ENCODE measurements around the gene BEAN1. TPM values are rescaled to one million over a fixed set of nuclear protein-coding genes. Genes with fewer than 3 reads are reported as not detected.

BEAN1 gene
- total and polyA plus RNA-seq, 9 of the 15 experiments (the other 6 are each of a cell fraction or from before 2014, with no cell fraction given), result not detected

DNA sequence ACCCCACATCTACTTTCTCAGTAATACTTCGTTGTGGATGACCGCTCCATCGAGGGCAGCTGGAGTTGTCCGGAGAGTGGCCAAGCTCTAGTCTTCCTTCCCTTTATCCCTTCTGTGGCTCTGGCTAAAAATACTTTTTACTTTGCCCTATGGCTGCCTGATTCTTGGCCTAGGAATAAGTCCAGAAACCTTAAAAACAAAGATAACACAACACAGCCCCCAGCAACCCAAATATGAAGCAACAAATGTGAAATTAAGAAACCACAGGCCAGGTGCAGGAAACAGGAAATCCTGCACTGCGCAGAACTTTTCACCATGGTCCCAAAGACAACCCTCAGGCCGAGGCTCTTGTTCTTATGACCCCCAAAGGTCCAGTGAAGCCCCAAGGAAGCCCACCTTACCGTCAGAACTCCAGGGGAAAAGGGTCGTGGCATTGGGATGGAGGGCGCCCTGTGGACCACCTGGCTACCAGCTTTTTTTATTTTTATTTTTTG is 96.8 kb downstream of the BEAN1 start (continued):
- TF ChIP-seq FOXK1 (CRISPR knock-in tag; IDR thresholded peaks at IDR 0.05; ENCODE audit: borderline replicate concordance) (0 out of 2 replicates have a peak, but pooled peaks have one; percentile 18), GABPA (tag; conservative IDR thresholded peaks at IDR 0.05; ENCODE audit: low read depth) (peak; percentile 56)
- TF ChIP-seq, protein P1, sequence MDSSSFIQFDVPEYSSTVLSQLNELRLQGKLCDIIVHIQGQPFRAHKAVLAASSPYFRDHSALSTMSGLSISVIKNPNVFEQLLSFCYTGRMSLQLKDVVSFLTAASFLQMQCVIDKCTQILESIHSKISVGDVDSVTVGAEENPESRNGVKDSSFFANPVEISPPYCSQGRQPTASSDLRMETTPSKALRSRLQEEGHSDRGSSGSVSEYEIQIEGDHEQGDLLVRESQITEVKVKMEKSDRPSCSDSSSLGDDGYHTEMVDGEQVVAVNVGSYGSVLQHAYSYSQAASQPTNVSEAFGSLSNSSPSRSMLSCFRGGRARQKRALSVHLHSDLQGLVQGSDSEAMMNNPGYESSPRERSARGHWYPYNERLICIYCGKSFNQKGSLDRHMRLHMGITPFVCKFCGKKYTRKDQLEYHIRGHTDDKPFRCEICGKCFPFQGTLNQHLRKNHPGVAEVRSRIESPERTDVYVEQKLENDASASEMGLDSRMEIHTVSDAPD (CRISPR knock-in tag; IDR thresholded peaks at IDR 0.05), result no peak

GRCh38 chr16:66524601-66525164 is 97.6 kb downstream of the BEAN1 start:
- H3K4me2 ChIP-seq (ENCODE audit: insufficient read depth, low read length), result no peak overlapping the region
- ATAC-seq (peak; percentile 82), DNase-seq (ENCODE audit: extremely low read depth in 1 of 4, low spot score in 3 of 4) (peak; percentile 46 to 70 (median 50)), FAIRE-seq (peak; percentile 84)
- 34% methylated on average over 6 of the region's 6 CpGs for whole genome bisulfite sequencing (ENCODE audit: insufficient coverage, low coverage, missing lambda C conversion rate)
- H3K27me3 ChIP-seq (ENCODE audit: control insufficient read depth in 2 of 2, insufficient read depth in 2 of 2, low read length in 2 of 2), result no peaks in the 10 kb centered on the region
- peaks cover 15 to 39% of the 10 kb centered on the region in 2 experiments; a peak in 4 of 5 replicates for H3K4me1 ChIP-seq (replicated peaks in 1 of 2; ENCODE audit: control insufficient read depth in 2 of 2, insufficient read depth in 2 of 2, low read length in 2 of 2)
- no peak overlapping the region for H3K4me3 ChIP-seq
- H3K9me3 ChIP-seq (replicated peaks; ENCODE audit: control insufficient read depth, insufficient read depth, low read depth, low read length), result no peaks in the 10 kb centered on the region
- H3K36me3 ChIP-seq (ENCODE audit: control insufficient read depth, insufficient read depth, low read length), result peaks cover 4% of the 10 kb centered on the region; the same call in 1 of the 3 replicates
- CTCF ChIA-PET (ENCODE audit: low intra/inter-chr PET ratio), result no interaction called here
- in situ Hi-C loops (cut with MboI) (no loop called here), intact Hi-C loops (cut with micrococcal nuclease) (no loop called here)
- peak overlapping the region in 1 of 2 experiments; percentile 24; a peak in 1 of 4 replicates for H3K9ac ChIP-seq (ENCODE audit: insufficient read depth in 1 of 2, low read depth in 2 of 2, low read length in 2 of 2)
- no TSS peak for BruUV-seq (replicated peaks)
- H3K9me1 ChIP-seq (ENCODE audit: control insufficient read depth, insufficient read depth, low read length), result no peaks in the 10 kb centered on the region
- POLR2A ChIA-PET, result interaction anchor here (1.2 kb wide), 1 partner anchor 15 kb away, joined by 5 read pairs; no protein-coding TSS in a partner anchor
- no peaks in the 10 kb centered on the region for H3K79me2 ChIP-seq (ENCODE audit: control insufficient read depth, insufficient read depth, low read length)
- 0 out of 2 replicates have a peak, but pooled peaks cover 3% of the 10 kb centered on the region for H4K20me1 ChIP-seq (replicated peaks; ENCODE audit: control insufficient read depth, insufficient read depth, low read length)
- H2AFZ ChIP-seq (ENCODE audit: low read depth, low read length), result no peak overlapping the region
- 0 out of 3 replicates have a peak overlapping the region, but pooled peaks have one; percentile 7 for H3K27ac ChIP-seq (ENCODE audit: extremely low read depth, low read depth, low read length)
- TF ChIP-seq DPF2 (IDR thresholded peaks at IDR 0.05) (peak; percentile 64; the same call in 1 of the 2 replicates), SOX6 (IDR thresholded peaks at IDR 0.05) (peak; percentile 84), JUNB (CRISPR knock-in tag; conservative IDR thresholded peaks at IDR 0.05) (no peak), THRAP3 (IDR thresholded peaks at IDR 0.05; ENCODE audit: borderline replicate concordance) (no peak), CREM (IDR thresholded peaks at IDR 0.05; ENCODE audit: low read depth) (peak; percentile 37; the same call in 1 of the 2 replicates), POLR2H (tag; IDR thresholded peaks at IDR 0.05; ENCODE audit: low read depth) (no peak), HDAC1 (IDR thresholded peaks at IDR 0.05) (peak in 1 of 2 experiments; percentile 77; a peak in 2 of 4 replicates), SMAD4 (CRISPR knock-in tag; conservative IDR thresholded peaks at IDR 0.05) (0 out of 2 replicates have a peak, but pooled peaks have one; percentile 42), NKRF (IDR thresholded peaks at IDR 0.05; ENCODE audit: borderline replicate concordance) (no peak), SMARCA4 (IDR thresholded peaks at IDR 0.05) (peak; percentile 76)
- TF ChIP-seq, protein P2, sequence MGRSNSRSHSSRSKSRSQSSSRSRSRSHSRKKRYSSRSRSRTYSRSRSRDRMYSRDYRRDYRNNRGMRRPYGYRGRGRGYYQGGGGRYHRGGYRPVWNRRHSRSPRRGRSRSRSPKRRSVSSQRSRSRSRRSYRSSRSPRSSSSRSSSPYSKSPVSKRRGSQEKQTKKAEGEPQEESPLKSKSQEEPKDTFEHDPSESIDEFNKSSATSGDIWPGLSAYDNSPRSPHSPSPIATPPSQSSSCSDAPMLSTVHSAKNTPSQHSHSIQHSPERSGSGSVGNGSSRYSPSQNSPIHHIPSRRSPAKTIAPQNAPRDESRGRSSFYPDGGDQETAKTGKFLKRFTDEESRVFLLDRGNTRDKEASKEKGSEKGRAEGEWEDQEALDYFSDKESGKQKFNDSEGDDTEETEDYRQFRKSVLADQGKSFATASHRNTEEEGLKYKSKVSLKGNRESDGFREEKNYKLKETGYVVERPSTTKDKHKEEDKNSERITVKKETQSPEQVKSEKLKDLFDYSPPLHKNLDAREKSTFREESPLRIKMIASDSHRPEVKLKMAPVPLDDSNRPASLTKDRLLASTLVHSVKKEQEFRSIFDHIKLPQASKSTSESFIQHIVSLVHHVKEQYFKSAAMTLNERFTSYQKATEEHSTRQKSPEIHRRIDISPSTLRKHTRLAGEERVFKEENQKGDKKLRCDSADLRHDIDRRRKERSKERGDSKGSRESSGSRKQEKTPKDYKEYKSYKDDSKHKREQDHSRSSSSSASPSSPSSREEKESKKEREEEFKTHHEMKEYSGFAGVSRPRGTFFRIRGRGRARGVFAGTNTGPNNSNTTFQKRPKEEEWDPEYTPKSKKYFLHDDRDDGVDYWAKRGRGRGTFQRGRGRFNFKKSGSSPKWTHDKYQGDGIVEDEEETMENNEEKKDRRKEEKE (IDR thresholded peaks at IDR 0.05; ENCODE audit: borderline replicate concordance in 1 of 2, control insufficient read depth in 1 of 2, low read depth in 2 of 2, low read length in 1 of 2), result no peak

Measured in K562 (cell line).